WTC11 (cell line): ENCODE data around the gene TMEM151B.

Source experiments
- CREM ChIP-seq: sonication (generic); formaldehyde crosslinking; IDR thresholded peaks from 2 replicates; pipeline ENCODE4 v1.8.1; 2022; ENCODE audit warnings: mild to moderate bottlenecking, missing genetic modification reagents, moderate library complexity
- RORB ChIP-seq: fragments of 250-450 bp; sonication (Bioruptor Pico); IDR thresholded peaks from 2 replicates; pipeline ENCODE4 v1.9.0; 2021; ENCODE audit warnings: mild to moderate bottlenecking
- SP1 ChIP-seq: sonication (generic); formaldehyde crosslinking; conservative IDR thresholded peaks from 2 replicates; pipeline ENCODE4 v1.8.1; 2022; ENCODE audit warnings: missing genetic modification reagents
- USF1 ChIP-seq: sonication (generic); formaldehyde crosslinking; IDR thresholded peaks from 2 replicates; pipeline ENCODE4 v1.8.0; 2022; ENCODE audit warnings: mild to moderate bottlenecking, missing genetic modification reagents
- TF ChIP-seq, protein P1 (sequence below): fragments of 200-600 bp; IDR thresholded peaks from 2 replicates; pipeline ENCODE4 v1.8.0; 2022; ENCODE audit warnings: antibody characterized with exemption
- TF ChIP-seq, protein P2 (sequence below): sonication (generic); formaldehyde crosslinking; IDR thresholded peaks from 2 replicates; pipeline ENCODE4 v1.8.1; 2023; ENCODE audit warnings: mild to moderate bottlenecking, moderate library complexity, missing genetic modification reagents
- TF ChIP-seq, protein P3 (sequence below): sonication (generic); formaldehyde crosslinking; IDR thresholded peaks from 2 replicates; pipeline ENCODE4 v1.8.1; 2023; ENCODE audit warnings: mild to moderate bottlenecking, missing genetic modification reagents, moderate library complexity

DNA sequence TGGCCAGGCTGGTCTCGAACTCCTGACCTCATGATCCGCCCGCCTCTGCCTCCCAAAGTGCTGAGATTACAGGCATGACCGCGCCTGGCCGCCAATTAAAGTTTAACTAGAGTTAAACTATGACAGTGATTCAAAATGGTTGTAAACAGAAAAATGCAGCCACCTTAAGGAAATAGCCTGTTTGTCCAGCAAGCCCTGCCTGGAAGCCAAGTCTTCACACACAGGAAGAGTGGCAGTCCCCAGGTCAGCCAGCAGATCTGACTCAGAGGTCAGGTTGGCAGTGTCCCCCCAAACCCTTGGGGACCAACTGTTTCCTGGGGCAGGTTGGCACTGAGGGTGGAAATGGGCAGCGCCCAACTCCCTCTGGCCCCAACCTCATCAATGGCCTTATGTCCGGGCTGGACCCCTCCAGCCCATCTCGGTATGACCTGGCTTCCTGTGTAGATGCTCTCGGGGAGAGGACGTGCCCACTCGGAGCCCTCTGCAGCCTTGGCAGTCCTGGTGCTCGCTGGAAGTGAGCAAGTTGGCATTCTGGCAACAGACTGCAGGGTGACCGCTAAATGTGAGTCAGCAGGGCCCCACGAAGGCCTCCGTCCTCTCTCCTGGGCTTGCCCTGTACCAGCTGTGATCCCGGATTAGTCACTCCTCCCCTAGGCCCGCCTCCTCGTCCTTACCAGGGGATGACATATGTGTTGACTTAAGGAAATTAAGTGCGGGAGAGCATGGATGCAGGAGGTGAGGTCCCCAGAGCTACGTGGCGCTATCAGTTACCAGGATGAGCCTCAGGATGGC is 33.0 kb upstream of the TMEM151B start:
- TF ChIP-seq, protein P1, sequence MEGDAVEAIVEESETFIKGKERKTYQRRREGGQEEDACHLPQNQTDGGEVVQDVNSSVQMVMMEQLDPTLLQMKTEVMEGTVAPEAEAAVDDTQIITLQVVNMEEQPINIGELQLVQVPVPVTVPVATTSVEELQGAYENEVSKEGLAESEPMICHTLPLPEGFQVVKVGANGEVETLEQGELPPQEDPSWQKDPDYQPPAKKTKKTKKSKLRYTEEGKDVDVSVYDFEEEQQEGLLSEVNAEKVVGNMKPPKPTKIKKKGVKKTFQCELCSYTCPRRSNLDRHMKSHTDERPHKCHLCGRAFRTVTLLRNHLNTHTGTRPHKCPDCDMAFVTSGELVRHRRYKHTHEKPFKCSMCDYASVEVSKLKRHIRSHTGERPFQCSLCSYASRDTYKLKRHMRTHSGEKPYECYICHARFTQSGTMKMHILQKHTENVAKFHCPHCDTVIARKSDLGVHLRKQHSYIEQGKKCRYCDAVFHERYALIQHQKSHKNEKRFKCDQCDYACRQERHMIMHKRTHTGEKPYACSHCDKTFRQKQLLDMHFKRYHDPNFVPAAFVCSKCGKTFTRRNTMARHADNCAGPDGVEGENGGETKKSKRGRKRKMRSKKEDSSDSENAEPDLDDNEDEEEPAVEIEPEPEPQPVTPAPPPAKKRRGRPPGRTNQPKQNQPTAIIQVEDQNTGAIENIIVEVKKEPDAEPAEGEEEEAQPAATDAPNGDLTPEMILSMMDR = no peak
- TF ChIP-seq, protein P2, sequence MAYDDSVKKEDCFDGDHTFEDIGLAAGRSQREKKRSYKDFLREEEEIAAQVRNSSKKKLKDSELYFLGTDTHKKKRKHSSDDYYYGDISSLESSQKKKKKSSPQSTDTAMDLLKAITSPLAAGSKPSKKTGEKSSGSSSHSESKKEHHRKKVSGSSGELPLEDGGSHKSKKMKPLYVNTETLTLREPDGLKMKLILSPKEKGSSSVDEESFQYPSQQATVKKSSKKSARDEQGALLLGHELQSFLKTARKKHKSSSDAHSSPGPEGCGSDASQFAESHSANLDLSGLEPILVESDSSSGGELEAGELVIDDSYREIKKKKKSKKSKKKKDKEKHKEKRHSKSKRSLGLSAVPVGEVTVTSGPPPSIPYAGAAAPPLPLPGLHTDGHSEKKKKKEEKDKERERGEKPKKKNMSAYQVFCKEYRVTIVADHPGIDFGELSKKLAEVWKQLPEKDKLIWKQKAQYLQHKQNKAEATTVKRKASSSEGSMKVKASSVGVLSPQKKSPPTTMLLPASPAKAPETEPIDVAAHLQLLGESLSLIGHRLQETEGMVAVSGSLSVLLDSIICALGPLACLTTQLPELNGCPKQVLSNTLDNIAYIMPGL = no peak
- TF ChIP-seq RORB (CRISPR knock-in tag) (no peak), USF1 (CRISPR knock-in tag) (peak; percentile 19; the same call in 1 of the 2 replicates), SP1 (CRISPR knock-in tag) (no peak), CREM (CRISPR knock-in tag) (no peak)
- TF ChIP-seq, protein P3, sequence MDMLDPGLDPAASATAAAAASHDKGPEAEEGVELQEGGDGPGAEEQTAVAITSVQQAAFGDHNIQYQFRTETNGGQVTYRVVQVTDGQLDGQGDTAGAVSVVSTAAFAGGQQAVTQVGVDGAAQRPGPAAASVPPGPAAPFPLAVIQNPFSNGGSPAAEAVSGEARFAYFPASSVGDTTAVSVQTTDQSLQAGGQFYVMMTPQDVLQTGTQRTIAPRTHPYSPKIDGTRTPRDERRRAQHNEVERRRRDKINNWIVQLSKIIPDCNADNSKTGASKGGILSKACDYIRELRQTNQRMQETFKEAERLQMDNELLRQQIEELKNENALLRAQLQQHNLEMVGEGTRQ (CRISPR knock-in tag) = no peak
